Ramos (cell line): ENCODE data around the gene MROH9.
"Not testable (repeated sequence)": the region's sequence is repeated elsewhere in the genome, so short reads cannot be mapped to it uniquely, and the experiment has no call there.

Source experiments
- in situ Hi-C: fragments of 300-500 bp; cut with MboI; formaldehyde crosslinking; loops from one replicate; pipeline ENCODE4 v1.14.3; 2022; ENCODE audit warnings: low sequenced_read_pairs; ENCODE audit not compliant: unreplicated experiment

MROH9 gene

GRCh38 chr1:170935231-170935630 is at the start of gene MROH9:
MROH9 (plus strand) TSS chr1:170935534; CDS start chr1:170945557, 10,023 bp downstream.
- in situ Hi-C loops: no loop called here

GRCh38 chr1:170885551-170885950 is 49.8 kb upstream of the MROH9 start:
- in situ Hi-C loops: no loop called here

GRCh38 chr1:170886460-170886859 is 48.9 kb upstream of the MROH9 start:
- in situ Hi-C loops: no loop called here

- in situ Hi-C loops: no loop called here
These were observed 47.6 kb upstream of the MROH9 start for GRCh38 chr1:170887726-170888125.

- in situ Hi-C loops: no loop called here
These were observed 43.5 kb upstream of the MROH9 start for GRCh38 chr1:170891872-170892271.

GRCh38 chr1:170893655-170894297 is 41.6 kb upstream of the MROH9 start:
- in situ Hi-C loops: no loop called here

GRCh38 chr1:170903961-170904360 is 31.4 kb upstream of the MROH9 start:
- in situ Hi-C loops: no loop called here

GRCh38 chr1:170908942-170909341 is 26.4 kb upstream of the MROH9 start:
- in situ Hi-C loops: no loop called here

GRCh38 chr1:170910273-170910672 is 25.1 kb upstream of the MROH9 start:
- in situ Hi-C loops: no loop called here

- in situ Hi-C loops: no loop called here
These were observed 18.0 kb upstream of the MROH9 start for GRCh38 chr1:170917373-170917772.

GRCh38 chr1:170924656-170925055 is 10.7 kb upstream of the MROH9 start:
- in situ Hi-C loops: not testable (repeated sequence)

GRCh38 chr1:170927955-170928840 is 7.1 kb upstream of the MROH9 start:
- in situ Hi-C loops: no loop called here

GRCh38 chr1:170929412-170929834 is 5.9 kb upstream of the MROH9 start:
- in situ Hi-C loops: no loop called here

- in situ Hi-C loops: no loop called here
These were observed 5.3 kb upstream of the MROH9 start for GRCh38 chr1:170929835-170930554.

- in situ Hi-C loops: no loop called here
These were observed 3.7 kb upstream of the MROH9 start for GRCh38 chr1:170931650-170932049.

GRCh38 chr1:170932236-170932635 is 3.1 kb upstream of the MROH9 start:
- in situ Hi-C loops: no loop called here

GRCh38 chr1:170938281-170938680 is 2.9 kb downstream of the MROH9 start:
- in situ Hi-C loops: no loop called here

- in situ Hi-C loops: no loop called here
These were observed 4.1 kb downstream of the MROH9 start for GRCh38 chr1:170939476-170939875.

- in situ Hi-C loops: not testable (repeated sequence)
These were observed 16.4 kb downstream of the MROH9 start for GRCh38 chr1:170951744-170952143.

GRCh38 chr1:170959385-170959784 is 24.1 kb downstream of the MROH9 start:
- in situ Hi-C loops: no loop called here

- in situ Hi-C loops: no loop called here
These were observed 29.2 kb downstream of the MROH9 start for GRCh38 chr1:170964506-170964905.
